Lung (tissue), 12 donors: ENCODE measurements around the gene NINL. TPM values are rescaled to one million over a fixed set of nuclear protein-coding genes. Genes with fewer than 3 reads are reported as not detected.
A peak's percentile ranks its signal among the peaks of the same experiment; 100 is the strongest.
"Not testable (repeated sequence)": the region's sequence is repeated elsewhere in the genome, so short reads cannot be mapped to it uniquely, and the experiment has no call there.

Experiments used
- ATAC-seq: fragments of 200-7000 bp; cut with Tn5 transposase; one replicate; pipeline ENCODE4 v1.9.1; 2020; ENCODE audit warnings: moderate number of reproducible peaks; ENCODE audit not compliant: insufficient read depth, low FRiP score
- DNase-seq, 3 donors: peaks; one replicate each; pipeline ENCODE4 v3.0.0-alpha.2; 2013 to 2017
- H3K27ac ChIP-seq, 2 donors: one replicate each; pipeline ENCODE4 v1.5.1; 2013; ENCODE audit warnings: mild to moderate bottlenecking in 2 of 2, moderate library complexity in 2 of 2, control low read depth in 1 of 2, inconsistent platforms in 1 of 2, low read depth in 1 of 2, low read length in 1 of 2
- H3K27me3 ChIP-seq, 3 donors: one replicate each; pipeline ENCODE4 v1.5.1; 2013; ENCODE audit warnings: low read length in 2 of 3; ENCODE audit not compliant: control insufficient read depth in 3 of 3, insufficient read depth in 3 of 3
- H3K36me3 ChIP-seq, 4 donors: one replicate each; pipeline ENCODE4 v1.5.1; 2013; ENCODE audit warnings: low read length in 4 of 4, mild to moderate bottlenecking in 1 of 4, moderate library complexity in 1 of 4; ENCODE audit not compliant: control insufficient read depth in 4 of 4, insufficient read depth in 4 of 4
- H3K4me1 ChIP-seq, 5 donors: one replicate each; pipeline ENCODE4 v1.5.1; 2013; ENCODE audit warnings: low read length in 5 of 5, mild to moderate bottlenecking in 2 of 5, moderate library complexity in 1 of 5; ENCODE audit not compliant: control insufficient read depth in 5 of 5, insufficient read depth in 5 of 5
- H3K4me3 ChIP-seq: one replicate; pipeline ENCODE4 v1.5.1; 2013; ENCODE audit warnings: mild to moderate bottlenecking, control low read depth, moderate library complexity
- H3K9ac ChIP-seq, 2 donors: one replicate each; pipeline ENCODE4 v1.5.1; 2013; ENCODE audit warnings: low read length in 2 of 2, control low read depth in 1 of 2; ENCODE audit not compliant: insufficient read depth in 1 of 2
- H3K9me3 ChIP-seq, 4 donors: one replicate each; pipeline ENCODE4 v1.5.1; 2013; ENCODE audit warnings: low read length in 3 of 4, mild to moderate bottlenecking in 1 of 4, moderate library complexity in 1 of 4; ENCODE audit not compliant: control insufficient read depth in 4 of 4, insufficient read depth in 3 of 4
- CTCF ChIP-seq: IDR thresholded peaks from 2 replicates; pipeline ENCODE4 v1.5.1; 2012; ENCODE audit warnings: mild to moderate bottlenecking; ENCODE audit errors: control extremely low read depth, extremely low read depth
- WGBS, 2 donors: extraction: QIAGEN DNeasy Blood & Tissue Kit; methylation state at CpG; one replicate each; pipeline ENCODE4 v1.1.7; 2013; 5-methylcytosine and 5-hydroxymethylcytosine counted together
- polyA plus RNA-seq, 2 donors: library from polyadenylated mRNA; stranded (reverse); fragments of 200-250 nt; gene quantifications; one replicate each; pipeline ENCODE4 v1.2.1, GENCODE V29; 2013
- total RNA-seq, 2 donors: library from RNA; depleted of rRNA in 1 of 2; stranded (reverse); fragments of >200 nt in 1 of 2; gene quantifications; one replicate each; pipeline ENCODE4 v1.2.1, GENCODE V29; 2014 to 2021
- donor health status: control.
- donor health status: control.
- donor health status: Bipolar disorder and iron deficiency.
- donor health status: healthy.
- donor health status: DM: yes; HTN: yes; CAD: no.

The NINL gene
- total and polyA plus RNA-seq, 4 donors = 4.5 to 25.9 (median 12.0) TPM

- H3K4me1 ChIP-seq = peaks cover 0 to 36% (median 22%) of the 10 kb centered on the region in 5 donors
- no peak overlapping the region for H3K4me3 ChIP-seq
- TF ChIP-seq CTCF = no peak
- no peak overlapping the region for H3K27ac ChIP-seq
- no peaks in the 10 kb centered on the region for H3K27me3 ChIP-seq
- no peak for ATAC-seq
- H3K9me3 ChIP-seq = no peaks in the 10 kb centered on the region
- WGBS, 2 donors = 72 to 76% methylated on average over 6 of the region's 6 CpGs
- H3K9ac ChIP-seq = no peak overlapping the region
- H3K36me3 ChIP-seq = peaks cover 0 to 4% (median 0%) of the 10 kb centered on the region in 4 donors
- DNase-seq = peak; percentile 48 to 72 (median 59)
Observed at GRCh38 chr20:25553819-25554296, 31.5 kb downstream of the NINL start.

GRCh38 chr20:25552977-25553376 is 32.4 kb downstream of the NINL start:
- 95 to 96% methylated on average over 5 of the region's 5 CpGs for WGBS, 2 donors
- Histone ChIP-seq H3K36me3 (no peaks in the 10 kb centered on the region), H3K9ac (no peak overlapping the region), H3K4me1 (peaks cover 0 to 45% (median 22%) of the 10 kb centered on the region in 5 donors), H3K9me3 (no peaks in the 10 kb centered on the region), H3K4me3 (no peak overlapping the region), H3K27ac (no peak overlapping the region), H3K27me3 (no peaks in the 10 kb centered on the region)
- no peak for TF ChIP-seq CTCF
- DNase-seq = no peak
- ATAC-seq = no peak

- H3K4me1 ChIP-seq = peaks cover 0 to 54% (median 25%) of the 10 kb centered on the region in 5 donors
- H3K36me3 ChIP-seq = no peaks in the 10 kb centered on the region
- DNase-seq = no peak
- H3K27me3 ChIP-seq = no peaks in the 10 kb centered on the region
- 75 to 79% methylated on average over 6 of the region's 6 CpGs for WGBS, 2 donors
- no peak overlapping the region for H3K27ac ChIP-seq
- ATAC-seq = no peak
- no peak overlapping the region for H3K9ac ChIP-seq
- no peaks in the 10 kb centered on the region for H3K9me3 ChIP-seq
- H3K4me3 ChIP-seq = no peak overlapping the region
- no peak for TF ChIP-seq CTCF
Observed at GRCh38 chr20:25551413-25552215, 33.7 kb downstream of the NINL start.

- not testable (repeated sequence) for H3K9ac ChIP-seq, H3K27ac ChIP-seq, H3K4me3 ChIP-seq, DNase-seq, H3K36me3 ChIP-seq, H3K9me3 ChIP-seq, H3K27me3 ChIP-seq, ATAC-seq
- peaks cover 0 to 56% (median 27%) of the 10 kb centered on the region in 5 donors for H3K4me1 ChIP-seq
- 71 to 78% methylated on average over 7 of the region's 7 CpGs for WGBS, 2 donors
Observed at GRCh38 chr20:25550645-25551337, 34.5 kb downstream of the NINL start.
